Mesendoderm (in vitro differentiated cells): ENCODE data around the gene CEP112.

ENCODE experiments used
- DNase-seq: peaks from one replicate; pipeline ENCODE4 v3.0.0; 2013
- H2AK5ac ChIP-seq: 2 replicates; pipeline ENCODE4 v1.6.1; 2013; ENCODE audit warnings: low read length, inconsistent platforms
- H2BK120ac ChIP-seq: 2 replicates; pipeline ENCODE4 v1.6.1; 2013; ENCODE audit warnings: low read depth, mild to moderate bottlenecking, low read length, moderate library complexity, mixed read lengths
- H2BK15ac ChIP-seq: replicated peaks from 2 replicates; pipeline ENCODE4 v1.6.1; 2013; ENCODE audit warnings: low read depth, mild to moderate bottlenecking, moderate library complexity
- H2BK5ac ChIP-seq: 2 replicates; pipeline ENCODE4 v1.6.1; 2013; ENCODE audit warnings: low read length, inconsistent platforms
- H3K18ac ChIP-seq: 2 replicates; pipeline ENCODE4 v1.6.1; 2013; ENCODE audit warnings: mild to moderate bottlenecking, low read length, mixed read lengths
- H3K23ac ChIP-seq: one replicate; pipeline ENCODE4 v1.6.1; 2013; ENCODE audit warnings: low read length
- H3K27ac ChIP-seq: 2 replicates; pipeline ENCODE4 v1.5.1; 2013; ENCODE audit warnings: low read depth, mild to moderate bottlenecking, inconsistent platforms, low read length, moderate library complexity
- H3K27me3 ChIP-seq: 2 replicates; pipeline ENCODE4 v1.6.1; 2013; ENCODE audit warnings: low read length, control low read depth, mild to moderate bottlenecking, inconsistent platforms; ENCODE audit not compliant: insufficient read depth, poor library complexity
- H3K36me3 ChIP-seq: 2 replicates; pipeline ENCODE4 v1.6.1; 2013; ENCODE audit warnings: low read length, inconsistent platforms; ENCODE audit not compliant: control insufficient read depth, insufficient read depth
- H3K4ac ChIP-seq: one replicate; pipeline ENCODE4 v1.6.1; 2013; ENCODE audit warnings: low read depth, mild to moderate bottlenecking, low read length, moderate library complexity
- H3K4me1 ChIP-seq: 2 replicates; pipeline ENCODE4 v1.6.1; 2013; ENCODE audit warnings: low read depth, low read length, inconsistent platforms; ENCODE audit not compliant: control insufficient read depth
- H3K4me2 ChIP-seq: 2 replicates; pipeline ENCODE4 v1.6.1; 2013; ENCODE audit warnings: low read length
- H3K4me3 ChIP-seq: 2 replicates; pipeline ENCODE4 v1.5.1; 2013; ENCODE audit warnings: mild to moderate bottlenecking, low read length
- H3K56ac ChIP-seq: one replicate; pipeline ENCODE4 v1.6.1; 2013; ENCODE audit warnings: low read length
- H3K79me1 ChIP-seq: 2 replicates; pipeline ENCODE4 v1.6.1; 2013; ENCODE audit warnings: low read length, inconsistent platforms
- H3K79me2 ChIP-seq: 2 replicates; pipeline ENCODE4 v1.6.1; 2013; ENCODE audit warnings: mild to moderate bottlenecking, low read length; ENCODE audit not compliant: control insufficient read depth, insufficient read depth
- H3K9ac ChIP-seq: 2 replicates; pipeline ENCODE4 v1.6.1; 2013; ENCODE audit warnings: low read length, inconsistent platforms
- H4K5ac ChIP-seq: one replicate; pipeline ENCODE4 v1.6.1; 2013; ENCODE audit warnings: low read length
- H4K8ac ChIP-seq: one replicate; pipeline ENCODE4 v1.6.1; 2013; ENCODE audit warnings: low read depth, mild to moderate bottlenecking, control low read depth, low read length, moderate library complexity
- WGBS: extraction: QIAGEN DNeasy Blood & Tissue Kit; methylation state at CpG from one replicate; pipeline ENCODE4 v1.1.7; 2013; ENCODE audit warnings: low lambda C conversion rate, missing lambda C conversion rate; ENCODE audit not compliant: insufficient coverage; ENCODE audit errors: extremely low coverage; 5-methylcytosine and 5-hydroxymethylcytosine counted together

The CEP112 gene

GRCh38 chr17:65820811-65821210 lies 371.1 kb downstream of the CEP112 start:
- Histone ChIP-seq H3K79me1 (no peaks in the 10 kb centered on the region), H2BK15ac (no peak overlapping the region), H3K79me2 (no peaks in the 10 kb centered on the region), H3K4ac (no peak overlapping the region), H3K4me2 (no peak overlapping the region), H3K27ac (no peak overlapping the region), H3K27me3 (no peaks in the 10 kb centered on the region), H4K5ac (no peak overlapping the region), H3K23ac (no peak overlapping the region), H2BK120ac (no peak overlapping the region), H4K8ac (no peak overlapping the region), H3K56ac (no peak overlapping the region), H3K18ac (no peak overlapping the region), H2BK5ac (no peak overlapping the region), H2AK5ac (no peak overlapping the region), H3K4me1 (no peaks in the 10 kb centered on the region), H3K36me3 (no peaks in the 10 kb centered on the region), H3K4me3 (no peak overlapping the region), H3K9ac (no peak overlapping the region)
- DNase-seq, result no peak
- WGBS, result no CpG with 5 or more reads among the region's 2 CpGs

GRCh38 chr17:65820306-65820705 lies 371.6 kb downstream of the CEP112 start:
- Histone ChIP-seq H2BK120ac (no peak overlapping the region), H2BK15ac (no peak overlapping the region), H3K36me3 (no peaks in the 10 kb centered on the region), H3K79me2 (no peaks in the 10 kb centered on the region), H3K4ac (no peak overlapping the region), H3K27me3 (no peaks in the 10 kb centered on the region), H3K23ac (no peak overlapping the region), H3K9ac (no peak overlapping the region), H3K4me3 (no peak overlapping the region), H3K79me1 (no peaks in the 10 kb centered on the region), H2BK5ac (no peak overlapping the region), H4K8ac (no peak overlapping the region), H3K4me1 (no peaks in the 10 kb centered on the region), H3K18ac (no peak overlapping the region), H3K56ac (no peak overlapping the region), H3K4me2 (no peak overlapping the region), H4K5ac (no peak overlapping the region), H2AK5ac (no peak overlapping the region), H3K27ac (no peak overlapping the region)
- no peak for DNase-seq
- no CpG with 5 or more reads among the region's 1 CpG for WGBS

GRCh38 chr17:65819810-65820209 lies 372.1 kb downstream of the CEP112 start:
- no peak overlapping the region for H3K56ac ChIP-seq
- H3K27ac ChIP-seq, result no peak overlapping the region
- DNase-seq, result no peak
- H3K27me3 ChIP-seq, result no peaks in the 10 kb centered on the region
- H3K79me2 ChIP-seq, result no peaks in the 10 kb centered on the region
- no peaks in the 10 kb centered on the region for H3K79me1 ChIP-seq
- no peaks in the 10 kb centered on the region for H3K4me1 ChIP-seq
- no peak overlapping the region for H3K4me3 ChIP-seq
- H3K36me3 ChIP-seq, result no peaks in the 10 kb centered on the region
- no peak overlapping the region for H3K23ac ChIP-seq
- no peak overlapping the region for H3K9ac ChIP-seq
- H2BK120ac ChIP-seq, result no peak overlapping the region
- H2AK5ac ChIP-seq, result no peak overlapping the region
- no peak overlapping the region for H3K4ac ChIP-seq
- no peak overlapping the region for H2BK15ac ChIP-seq
- H3K18ac ChIP-seq, result no peak overlapping the region
- no peak overlapping the region for H3K4me2 ChIP-seq
- H4K8ac ChIP-seq, result no peak overlapping the region
- H2BK5ac ChIP-seq, result no peak overlapping the region
- no CpG with 5 or more reads among the region's 3 CpGs for WGBS
- no peak overlapping the region for H4K5ac ChIP-seq

GRCh38 chr17:65817951-65818350 lies 374.0 kb downstream of the CEP112 start:
- no peaks in the 10 kb centered on the region for H3K4me1 ChIP-seq
- H3K4ac ChIP-seq, result no peak overlapping the region
- no peak overlapping the region for H3K18ac ChIP-seq
- no peaks in the 10 kb centered on the region for H3K79me1 ChIP-seq
- no peaks in the 10 kb centered on the region for H3K27me3 ChIP-seq
- no peak overlapping the region for H3K4me3 ChIP-seq
- H2BK120ac ChIP-seq, result no peak overlapping the region
- no peak overlapping the region for H2AK5ac ChIP-seq
- no peak overlapping the region for H3K27ac ChIP-seq
- DNase-seq, result no peak
- H3K79me2 ChIP-seq, result no peaks in the 10 kb centered on the region
- H3K9ac ChIP-seq, result no peak overlapping the region
- no peak overlapping the region for H2BK15ac ChIP-seq
- no peak overlapping the region for H2BK5ac ChIP-seq
- H3K36me3 ChIP-seq, result no peaks in the 10 kb centered on the region
- WGBS, result no CpG with 5 or more reads among the region's 4 CpGs
- H4K8ac ChIP-seq, result no peak overlapping the region
- no peak overlapping the region for H3K4me2 ChIP-seq
- no peak overlapping the region for H4K5ac ChIP-seq
- H3K56ac ChIP-seq, result no peak overlapping the region
- H3K23ac ChIP-seq, result no peak overlapping the region

GRCh38 chr17:65814418-65814817 lies 377.5 kb downstream of the CEP112 start:
- H3K4me3 ChIP-seq, result no peak overlapping the region
- H2BK120ac ChIP-seq, result no peak overlapping the region
- H3K23ac ChIP-seq, result no peak overlapping the region
- no peak overlapping the region for H3K4me2 ChIP-seq
- no peak overlapping the region for H3K56ac ChIP-seq
- H2BK15ac ChIP-seq, result no peak overlapping the region
- H3K4ac ChIP-seq, result no peak overlapping the region
- no peak overlapping the region for H3K27ac ChIP-seq
- DNase-seq, result no peak
- no peaks in the 10 kb centered on the region for H3K4me1 ChIP-seq
- no peak overlapping the region for H3K9ac ChIP-seq
- no peak overlapping the region for H4K5ac ChIP-seq
- no peaks in the 10 kb centered on the region for H3K27me3 ChIP-seq
- H3K79me2 ChIP-seq, result no peaks in the 10 kb centered on the region
- no peak overlapping the region for H2BK5ac ChIP-seq
- H3K18ac ChIP-seq, result no peak overlapping the region
- H3K79me1 ChIP-seq, result no peaks in the 10 kb centered on the region
- no peak overlapping the region for H4K8ac ChIP-seq
- WGBS, result no CpG with 5 or more reads among the region's 1 CpG
- H3K36me3 ChIP-seq, result no peaks in the 10 kb centered on the region
- H2AK5ac ChIP-seq, result no peak overlapping the region

- Histone ChIP-seq H3K4me3 (no peak overlapping the region), H3K36me3 (no peaks in the 10 kb centered on the region), H4K8ac (no peak overlapping the region), H3K56ac (no peak overlapping the region), H3K27ac (no peak overlapping the region), H3K4ac (no peak overlapping the region), H3K79me1 (no peaks in the 10 kb centered on the region), H3K18ac (no peak overlapping the region), H2BK5ac (no peak overlapping the region), H3K27me3 (no peaks in the 10 kb centered on the region), H3K79me2 (no peaks in the 10 kb centered on the region), H2AK5ac (no peak overlapping the region), H2BK15ac (no peak overlapping the region), H3K9ac (no peak overlapping the region), H4K5ac (no peak overlapping the region), H2BK120ac (no peak overlapping the region), H3K4me2 (no peak overlapping the region), H3K23ac (no peak overlapping the region), H3K4me1 (no peaks in the 10 kb centered on the region)
- peak; percentile 48 for DNase-seq
- no CpG with 5 or more reads among the region's 3 CpGs for WGBS
These were observed 378.6 kb downstream of the CEP112 start for GRCh38 chr17:65813306-65813705.
